DMS53 treated with DMSO at 0.1 percent for 48 hours (cell line): ENCODE data around the gene CD82.

Source experiments
- DNase-seq: peaks from one replicate; lab custom pipeline; 2025; ENCODE audit not compliant: unreplicated experiment; lab: John Stamatoyannopoulos, UW

CD82 gene

GRCh38 chr11:44597358-44598012 lies 32.0 kb downstream of the CD82 start:
- DNase-seq: no peak

- no peak for DNase-seq
Observed at GRCh38 chr11:44598831-44599230, 33.4 kb downstream of the CD82 start.

GRCh38 chr11:44600261-44600660 lies 34.8 kb downstream of the CD82 start:
- DNase-seq: no peak

GRCh38 chr11:44600839-44601383 lies 35.4 kb downstream of the CD82 start:
- no peak for DNase-seq

GRCh38 chr11:44601471-44602370 lies 36.3 kb downstream of the CD82 start:
- no peak for DNase-seq

GRCh38 chr11:44602891-44603310 lies 37.4 kb downstream of the CD82 start:
- no peak for DNase-seq

- DNase-seq: no peak
Observed at GRCh38 chr11:44604171-44604581, 38.7 kb downstream of the CD82 start.

- DNase-seq: no peak
Observed at GRCh38 chr11:44605068-44605708, 39.7 kb downstream of the CD82 start.

GRCh38 chr11:44605965-44606364 lies 40.5 kb downstream of the CD82 start:
- no peak for DNase-seq

- no peak for DNase-seq
Observed at GRCh38 chr11:44606472-44606871, 41.0 kb downstream of the CD82 start.

GRCh38 chr11:44607319-44607962 lies 42.0 kb downstream of the CD82 start:
- DNase-seq: no peak

GRCh38 chr11:44607987-44608386 lies 42.5 kb downstream of the CD82 start:
- no peak for DNase-seq

- no peak for DNase-seq
Observed at GRCh38 chr11:44608651-44608990, 43.2 kb downstream of the CD82 start.

- no peak for DNase-seq
Observed at GRCh38 chr11:44608991-44609782, 43.7 kb downstream of the CD82 start.

GRCh38 chr11:44609783-44610155 lies 44.3 kb downstream of the CD82 start:
- DNase-seq: no peak

GRCh38 chr11:44610186-44610955 lies 44.9 kb downstream of the CD82 start:
- DNase-seq: no peak

- DNase-seq: no peak
Observed at GRCh38 chr11:44611088-44611487, 45.6 kb downstream of the CD82 start.

- no peak for DNase-seq
Observed at GRCh38 chr11:44611687-44612434, 46.4 kb downstream of the CD82 start.

- no peak for DNase-seq
Observed at GRCh38 chr11:44613153-44613552, 47.7 kb downstream of the CD82 start.
